CD4-positive, alpha-beta memory T cell (primary cell): Measurements from ENCODE around the gene FIBP. TPM values are rescaled to one million over a fixed set of nuclear protein-coding genes. Genes with fewer than 3 reads are reported as not detected.

Source experiments
- CTCF ChIA-PET: fragments of 350-600 bp; sonication (Branson Sonifier 250); formaldehyde crosslinking; loops from one replicate; lab custom pipeline; 2021; ENCODE audit warnings: inconsistent platforms; ENCODE audit not compliant: partially characterized antibody; lab: Charles Lee
- POLR2A ChIA-PET: fragments of 350-600 bp; sonication (Branson Sonifier 250); formaldehyde crosslinking; loops from one replicate; lab custom pipeline; 2021; ENCODE audit not compliant: partially characterized antibody; lab: Charles Lee
- DNase-seq, 5 donors: peaks; one replicate each; pipeline versions ENCODE4 v3.0.0 to v3.0.0-alpha.2; 2020 to 2022; ENCODE audit warnings: mixed read lengths in 1 of 5
- H3K27ac ChIP-seq: one replicate; pipeline ENCODE4 v1.7.0; 2013; ENCODE audit warnings: low read depth, low read length
- H3K27me3 ChIP-seq: 2 replicates; pipeline ENCODE4 v1.7.0; 2013; ENCODE audit warnings: mild to moderate bottlenecking, low read length, moderate library complexity; ENCODE audit not compliant: insufficient read depth
- H3K36me3 ChIP-seq: 2 replicates; pipeline ENCODE4 v1.7.0; 2013; ENCODE audit warnings: mild to moderate bottlenecking, low read length, moderate library complexity; ENCODE audit not compliant: insufficient read depth
- H3K4me1 ChIP-seq: 2 replicates; pipeline ENCODE4 v1.7.0; 2013; ENCODE audit warnings: mild to moderate bottlenecking, low read length, moderate library complexity; ENCODE audit not compliant: insufficient read depth
- H3K4me3 ChIP-seq, 2 donors: one replicate each; pipeline ENCODE4 v1.7.0; 2013; ENCODE audit warnings: low read length in 2 of 2, mild to moderate bottlenecking in 1 of 2
- H3K9me3 ChIP-seq, 2 donors: one replicate each; pipeline ENCODE4 v1.7.0; 2013; ENCODE audit warnings: low read length in 2 of 2, control low read depth in 1 of 2; ENCODE audit not compliant: control insufficient read depth in 1 of 2
- H3K27ac Mint-ChIP-seq, 7 donors: one replicate each; pipeline ENCODE4 v1.8.0; 2020 to 2021; ENCODE audit warnings: mixed read lengths in 7 of 7, mild to moderate bottlenecking in 6 of 7, inconsistent platforms in 3 of 7, moderate library complexity in 3 of 7
- H3K27me3 Mint-ChIP-seq, 2 donors: one replicate each; pipeline ENCODE4 v1.8.0; 2020 to 2021; ENCODE audit warnings: mixed read lengths in 2 of 2
- H3K36me3 Mint-ChIP-seq, 2 donors: one replicate each; pipeline ENCODE4 v1.8.0; 2020 to 2021; ENCODE audit warnings: mixed read lengths in 2 of 2, inconsistent platforms in 1 of 2, mild to moderate bottlenecking in 1 of 2
- H3K4me1 Mint-ChIP-seq, 4 donors: one replicate each; pipeline ENCODE4 v1.8.0; 2020 to 2021; ENCODE audit warnings: mixed read lengths in 4 of 4, mild to moderate bottlenecking in 1 of 4
- H3K4me3 Mint-ChIP-seq, 8 donors: one replicate each; pipeline ENCODE4 v1.8.0; 2020 to 2021; ENCODE audit warnings: mixed read lengths in 8 of 8, mild to moderate bottlenecking in 7 of 8, moderate library complexity in 6 of 8, inconsistent platforms in 3 of 8
- H3K9me3 Mint-ChIP-seq, 8 donors: one replicate each; pipeline ENCODE4 v1.8.0; 2020 to 2021; ENCODE audit warnings: mixed read lengths in 8 of 8, mild to moderate bottlenecking in 5 of 8, inconsistent platforms in 3 of 8, moderate library complexity in 1 of 8
- intact Hi-C: fragments of 100-400 bp; cut with micrococcal nuclease; formaldehyde crosslinking; loops from one replicate; pipeline ENCODE4 v1.15.1; 2023
- polyA plus RNA-seq, 2 donors: library from polyadenylated mRNA; unstranded; fragments of 300-500 nt; fragmentation: Illumina TruSeq; gene quantifications; one replicate each; pipeline ENCODE4 v1.2.3, GENCODE V29; 2021
- total RNA-seq, 2 experiments: library from RNA; stranded (reverse); gene quantifications; one replicate each; pipeline ENCODE4 v1.2.3, GENCODE V29; 2021

FIBP gene
- total and polyA plus RNA-seq, 4 experiments from 2014 or later = 39.9 to 99.0 (median 60.7) TPM

GRCh38 chr11:65916391-65916790 is 28.1 kb upstream of the FIBP start:
- intact Hi-C loops = no loop called here
- no peaks in the 10 kb centered on the region for H3K36me3 ChIP-seq
- no peaks in the 10 kb centered on the region for H3K9me3 ChIP-seq
- H3K9me3 Mint-ChIP-seq = no peaks in the 10 kb centered on the region
- peak overlapping the region in 6 of 8 donors; percentile 42 to 90 (median 84) for H3K4me3 Mint-ChIP-seq
- peaks cover 14 to 51% (median 28%) of the 10 kb centered on the region in 4 donors for H3K4me1 Mint-ChIP-seq
- H3K4me1 ChIP-seq = peaks cover 39% of the 10 kb centered on the region
- H3K27me3 Mint-ChIP-seq = no peaks in the 10 kb centered on the region
- peaks cover 0 to 17% of the 10 kb centered on the region in 2 donors for H3K36me3 Mint-ChIP-seq
- ChIA-PET CTCF (no interaction called here), POLR2A (interaction anchor here (0.8 to 1.6 kb wide), 6 partner anchors 16 to 57 kb away, joined by 3 to 6 read pairs (median 4); partner anchors contain the start of genes CCDC85B, FIBP and FOSL1)
- peak overlapping the region in 5 of 7 donors; percentile 15 to 93 (median 75) for H3K27ac Mint-ChIP-seq
- no peaks in the 10 kb centered on the region for H3K27me3 ChIP-seq
- no peak overlapping the region for H3K4me3 ChIP-seq
- no peak for DNase-seq
- H3K27ac ChIP-seq = no peak overlapping the region

GRCh38 chr11:65915821-65916251 is 27.6 kb upstream of the FIBP start:
- Mint-ChIP-seq H3K4me3 (no peak overlapping the region), H3K27me3 (no peaks in the 10 kb centered on the region), H3K9me3 (no peaks in the 10 kb centered on the region), H3K36me3 (peaks cover 0 to 17% of the 10 kb centered on the region in 2 donors), H3K27ac (peak overlapping the region in 1 of 7 donors; percentile 93), H3K4me1 (peaks cover 13 to 50% (median 28%) of the 10 kb centered on the region in 4 donors)
- Histone ChIP-seq H3K4me1 (peaks cover 35% of the 10 kb centered on the region), H3K9me3 (no peaks in the 10 kb centered on the region), H3K36me3 (no peaks in the 10 kb centered on the region), H3K4me3 (no peak overlapping the region), H3K27me3 (no peaks in the 10 kb centered on the region), H3K27ac (no peak overlapping the region)
- ChIA-PET POLR2A (interaction anchor here (0.8 to 1.6 kb wide), 8 partner anchors 15 to 56 kb away, joined by 3 to 8 read pairs (median 4); partner anchors contain the start of genes CCDC85B, FIBP and FOSL1), CTCF (interaction anchor here (1.3 kb wide), 1 partner anchor 31 kb away, joined by 3 read pairs; no protein-coding TSS in a partner anchor)
- no peak for DNase-seq
- intact Hi-C loops = no loop called here

- Mint-ChIP-seq H3K4me3 (peak overlapping the region in 1 of 8 donors; percentile 25), H3K36me3 (peaks cover 0 to 17% of the 10 kb centered on the region in 2 donors), H3K4me1 (peaks cover 11 to 45% (median 27%) of the 10 kb centered on the region in 4 donors), H3K27ac (peak overlapping the region in 3 of 7 donors; percentile 32 to 73 (median 40)), H3K9me3 (no peaks in the 10 kb centered on the region), H3K27me3 (no peaks in the 10 kb centered on the region)
- Histone ChIP-seq H3K27me3 (no peaks in the 10 kb centered on the region), H3K27ac (no peak overlapping the region), H3K4me3 (no peak overlapping the region), H3K4me1 (peaks cover 30% of the 10 kb centered on the region), H3K36me3 (no peaks in the 10 kb centered on the region), H3K9me3 (no peaks in the 10 kb centered on the region)
- DNase-seq = no peak
- ChIA-PET CTCF (interaction anchor here (1.3 kb wide), 1 partner anchor 31 kb away, joined by 3 read pairs; no protein-coding TSS in a partner anchor), POLR2A (interaction anchor here (0.6 to 1.6 kb wide), 9 partner anchors 13 to 56 kb away, joined by 3 to 8 read pairs (median 4); partner anchors contain the start of genes CCDC85B, FIBP and FOSL1)
- intact Hi-C loops = no loop called here
Observed at GRCh38 chr11:65915101-65915820, 27.0 kb upstream of the FIBP start.

GRCh38 chr11:65912845-65913244 is 24.6 kb upstream of the FIBP start:
- DNase-seq = no peak

GRCh38 chr11:65911682-65912568 is 23.7 kb upstream of the FIBP start:
- H3K4me3 ChIP-seq = no peak overlapping the region
- H3K27ac Mint-ChIP-seq = no peak overlapping the region
- ChIA-PET CTCF (interaction anchor here (1.6 to 3.0 kb wide), 3 partner anchors 21 to 27 kb away, joined by 9 to 13 read pairs (median 11); partner anchors contain the start of genes CCDC85B and FIBP), POLR2A (interaction anchor here (1.3 kb wide), 1 partner anchor 22 kb away, joined by 7 read pairs; the partner anchor contains the start of gene CCDC85B)
- peaks cover 12% of the 10 kb centered on the region for H3K4me1 ChIP-seq
- H3K4me3 Mint-ChIP-seq = no peak overlapping the region
- H3K27ac ChIP-seq = no peak overlapping the region
- H3K36me3 ChIP-seq = no peaks in the 10 kb centered on the region
- no peak for DNase-seq
- peaks cover 0 to 5% of the 10 kb centered on the region in 2 donors for H3K36me3 Mint-ChIP-seq
- H3K4me1 Mint-ChIP-seq = peaks cover 11 to 30% (median 20%) of the 10 kb centered on the region in 4 donors
- no peaks in the 10 kb centered on the region for H3K9me3 Mint-ChIP-seq
- no peaks in the 10 kb centered on the region for H3K9me3 ChIP-seq
- H3K27me3 Mint-ChIP-seq = peaks cover 3 to 7% of the 10 kb centered on the region in 2 donors
- H3K27me3 ChIP-seq = no peaks in the 10 kb centered on the region
- intact Hi-C loops = no loop called here

More at GRCh38 chr11:65912845-65913244, 24.6 kb upstream of the FIBP start:
- no peaks in the 10 kb centered on the region for H3K27me3 ChIP-seq
- H3K27ac Mint-ChIP-seq = no peak overlapping the region
- H3K27me3 Mint-ChIP-seq = peaks cover 3 to 7% of the 10 kb centered on the region in 2 donors
- POLR2A ChIA-PET = interaction anchor here (1.3 kb wide), 1 partner anchor 23 kb away, joined by 7 read pairs; the partner anchor contains the start of gene CCDC85B
- CTCF ChIA-PET = interaction anchor here (3.0 kb wide), 2 partner anchors 22 to 28 kb away, joined by 11 to 13 read pairs; partner anchors contain the start of gene CCDC85B
- H3K9me3 ChIP-seq = no peaks in the 10 kb centered on the region
- peaks cover 21% of the 10 kb centered on the region for H3K4me1 ChIP-seq
- H3K4me3 Mint-ChIP-seq = no peak overlapping the region
- no peak overlapping the region for H3K27ac ChIP-seq
- H3K4me1 Mint-ChIP-seq = peaks cover 15 to 39% (median 24%) of the 10 kb centered on the region in 4 donors
- H3K36me3 ChIP-seq = no peaks in the 10 kb centered on the region
- H3K4me3 ChIP-seq = no peak overlapping the region
- intact Hi-C loops = no loop called here
- peaks cover 0 to 5% of the 10 kb centered on the region in 2 donors for H3K36me3 Mint-ChIP-seq
- H3K9me3 Mint-ChIP-seq = no peaks in the 10 kb centered on the region

- intact Hi-C loops = no loop called here
- POLR2A ChIA-PET = interaction anchor here (1.0 to 1.6 kb wide), 2 partner anchors 11 to 74 kb away, joined by 3 to 4 read pairs; partner anchors contain the start of genes C11orf68 and DRAP1
- no peak overlapping the region for H3K4me3 Mint-ChIP-seq
- no peaks in the 10 kb centered on the region for H3K9me3 Mint-ChIP-seq
- CTCF ChIA-PET = no interaction called here
- H3K36me3 Mint-ChIP-seq = no peaks in the 10 kb centered on the region
- H3K27me3 ChIP-seq = no peaks in the 10 kb centered on the region
- H3K4me1 Mint-ChIP-seq = peaks cover 2 to 6% (median 5%) of the 10 kb centered on the region in 4 donors
- H3K36me3 ChIP-seq = no peaks in the 10 kb centered on the region
- H3K4me1 ChIP-seq = no peaks in the 10 kb centered on the region
- no peak overlapping the region for H3K4me3 ChIP-seq
- no peak for DNase-seq
- no peak overlapping the region for H3K27ac Mint-ChIP-seq
- no peak overlapping the region for H3K27ac ChIP-seq
- peaks cover 3 to 7% of the 10 kb centered on the region in 2 donors for H3K27me3 Mint-ChIP-seq
- no peaks in the 10 kb centered on the region for H3K9me3 ChIP-seq
Observed at GRCh38 chr11:65907878-65908277, 19.6 kb upstream of the FIBP start.
